Kidney (tissue), 14 donors: ENCODE results near the gene SLC50A1. TPM values are rescaled to one million over a fixed set of nuclear protein-coding genes. Genes with fewer than 3 reads are reported as not detected.

Source experiments
- DNase-seq, 5 donors: peaks; one replicate each; pipeline ENCODE4 v3.0.0-alpha.2; 2013 to 2020
- FAIRE-seq: peaks from 2 replicates; lab custom pipeline; 2012; peaks lifted over from hg19 to GRCh38; lab: Jason Lieb, UNC
- H3K27ac ChIP-seq, 2 donors: one replicate each; pipeline ENCODE4 v1.7.0; 2013; ENCODE audit warnings: low read depth in 2 of 2, low read length in 2 of 2, inconsistent platforms in 1 of 2
- H3K27me3 ChIP-seq: one replicate; pipeline ENCODE4 v1.7.1; 2013; ENCODE audit warnings: low read length, inconsistent platforms; ENCODE audit not compliant: control insufficient read depth, insufficient read depth
- H3K36me3 ChIP-seq, 3 donors: one replicate each; pipeline versions ENCODE4 v1.7.0 to v1.7.1; 2013; ENCODE audit warnings: low read length in 3 of 3, control low read depth in 1 of 3, inconsistent platforms in 1 of 3; ENCODE audit not compliant: insufficient read depth in 3 of 3, control insufficient read depth in 2 of 3
- H3K4me1 ChIP-seq, 3 donors: one replicate each; pipeline versions ENCODE4 v1.7.0 to v1.7.1; 2013; ENCODE audit warnings: low read length in 3 of 3, inconsistent platforms in 1 of 3, low read depth in 1 of 3; ENCODE audit not compliant: control insufficient read depth in 2 of 3, insufficient read depth in 2 of 3
- H3K4me3 ChIP-seq, 3 donors: one replicate each; pipeline versions ENCODE4 v1.7.0 to v1.8.1; 2013; ENCODE audit warnings: low read length in 3 of 3, control low read depth in 1 of 3, inconsistent platforms in 1 of 3
- H3K9ac ChIP-seq, 3 donors: one replicate each; pipeline versions ENCODE4 v1.7.0 to v1.7.1; 2013; ENCODE audit warnings: low read length in 3 of 3, control low read depth in 1 of 3, inconsistent platforms in 1 of 3
- H3K9me3 ChIP-seq, 3 donors: one replicate each; pipeline versions ENCODE4 v1.7.0 to v1.7.1; 2013; ENCODE audit warnings: low read length in 3 of 3, control low read depth in 1 of 3, inconsistent platforms in 1 of 3; ENCODE audit not compliant: control insufficient read depth in 2 of 3, insufficient read depth in 1 of 3
- intact Hi-C: fragments of 100-400 bp; cut with DNase I; formaldehyde crosslinking; loops from one replicate; pipeline ENCODE4 v1.11.1; 2022
- polyA plus RNA-seq: library from polyadenylated mRNA; stranded (reverse); fragments of 350-450 nt; fragmentation: Illumina TruSeq; extraction: RNeasy Lipid Tissue Mini Kit (QIAGEN cat#74804); gene quantifications from one replicate; pipeline ENCODE4 v1.2.3, GENCODE V29; 2014; ENCODE audit warnings: low read depth, low replicate concordance; ENCODE audit not compliant: insufficient read depth
- total RNA-seq: library from RNA; stranded (reverse); fragmentation: NEBNext Ultra II Directional; extraction: Animal tissue kit (Norgen Biotek cat#: 25700); gene quantifications from one replicate; pipeline ENCODE4 v1.2.1, GENCODE V29; 2021
- TF ChIP-seq, protein P1 (sequence below): IDR thresholded peaks from 3 replicates; pipeline ENCODE4 v1.5.1; 2012; ENCODE audit warnings: mild to moderate bottlenecking, moderate library complexity, borderline replicate concordance; ENCODE audit not compliant: insufficient read depth; ENCODE audit errors: extremely low read depth
- donor health status: control.
- donor health status: control.
- donor health status: control.
- donor health status: control.
- donor health status: control.
- donor health status: DM: yes; HTN: yes; CAD: no.
- donor health status: Normal renal cell carcinoma (clear cell type).

The SLC50A1 gene
- total and polyA plus RNA-seq, 2 donors from 2014 or later = 34.8 to 61.8 TPM

DNA sequence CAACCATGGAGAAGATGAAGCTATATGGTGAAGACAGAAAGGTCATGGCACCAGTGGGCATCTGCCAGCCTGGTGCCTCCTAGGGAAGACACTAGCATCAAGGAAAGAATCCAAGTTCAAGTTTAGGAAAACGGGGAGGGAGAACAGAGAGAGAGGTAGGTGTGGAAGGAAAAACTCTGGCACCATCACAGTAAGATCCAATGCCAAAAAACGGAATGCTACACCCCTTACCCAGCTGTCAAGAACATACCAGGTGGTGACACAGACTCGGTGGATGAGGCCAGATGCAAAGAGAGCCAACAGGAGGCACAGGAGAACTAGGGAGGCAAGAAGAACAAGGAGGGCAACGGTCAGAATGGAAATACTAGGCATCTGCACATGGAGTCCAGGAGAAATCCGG, 33.9 kb downstream of the SLC50A1 start:
- Histone ChIP-seq H3K27me3 (no peaks in the 10 kb centered on the region), H3K4me3 (no peak overlapping the region), H3K9me3 (no peaks in the 10 kb centered on the region), H3K36me3 (peaks cover 4 to 15% (median 10%) of the 10 kb centered on the region in 3 donors), H3K9ac (no peak overlapping the region), H3K27ac (no peak overlapping the region), H3K4me1 (peaks cover 0 to 17% (median 7%) of the 10 kb centered on the region in 3 donors)
- TF ChIP-seq, protein P1, sequence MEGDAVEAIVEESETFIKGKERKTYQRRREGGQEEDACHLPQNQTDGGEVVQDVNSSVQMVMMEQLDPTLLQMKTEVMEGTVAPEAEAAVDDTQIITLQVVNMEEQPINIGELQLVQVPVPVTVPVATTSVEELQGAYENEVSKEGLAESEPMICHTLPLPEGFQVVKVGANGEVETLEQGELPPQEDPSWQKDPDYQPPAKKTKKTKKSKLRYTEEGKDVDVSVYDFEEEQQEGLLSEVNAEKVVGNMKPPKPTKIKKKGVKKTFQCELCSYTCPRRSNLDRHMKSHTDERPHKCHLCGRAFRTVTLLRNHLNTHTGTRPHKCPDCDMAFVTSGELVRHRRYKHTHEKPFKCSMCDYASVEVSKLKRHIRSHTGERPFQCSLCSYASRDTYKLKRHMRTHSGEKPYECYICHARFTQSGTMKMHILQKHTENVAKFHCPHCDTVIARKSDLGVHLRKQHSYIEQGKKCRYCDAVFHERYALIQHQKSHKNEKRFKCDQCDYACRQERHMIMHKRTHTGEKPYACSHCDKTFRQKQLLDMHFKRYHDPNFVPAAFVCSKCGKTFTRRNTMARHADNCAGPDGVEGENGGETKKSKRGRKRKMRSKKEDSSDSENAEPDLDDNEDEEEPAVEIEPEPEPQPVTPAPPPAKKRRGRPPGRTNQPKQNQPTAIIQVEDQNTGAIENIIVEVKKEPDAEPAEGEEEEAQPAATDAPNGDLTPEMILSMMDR = no peak
- intact Hi-C loops = loop anchor here (5.0 kb wide), 1 partner anchor 77 kb away; no protein-coding TSS in a partner anchor
- peak in 1 of 5 donors; percentile 34 for DNase-seq
- FAIRE-seq = no peak

- peak in 1 of 5 donors; percentile 17 for DNase-seq
- no peaks in the 10 kb centered on the region for H3K27me3 ChIP-seq
- TF ChIP-seq, protein P1 = no peak
- no peak for FAIRE-seq
- no peak overlapping the region for H3K9ac ChIP-seq
- peaks cover 4 to 15% (median 10%) of the 10 kb centered on the region in 3 donors for H3K36me3 ChIP-seq
- H3K4me3 ChIP-seq = no peak overlapping the region
- peaks cover 0 to 19% (median 7%) of the 10 kb centered on the region in 3 donors for H3K4me1 ChIP-seq
- intact Hi-C loops = loop anchor here (10.0 kb wide), 1 partner anchor 55 kb away; no protein-coding TSS in a partner anchor
- H3K9me3 ChIP-seq = no peaks in the 10 kb centered on the region
- no peak overlapping the region for H3K27ac ChIP-seq
Observed at GRCh38 chr1:155170101-155170785, 34.6 kb downstream of the SLC50A1 start.

- Histone ChIP-seq H3K9me3 (no peaks in the 10 kb centered on the region), H3K9ac (no peak overlapping the region), H3K27ac (no peak overlapping the region), H3K4me1 (peaks cover 0 to 19% (median 7%) of the 10 kb centered on the region in 3 donors), H3K36me3 (peaks cover 4 to 15% (median 10%) of the 10 kb centered on the region in 3 donors), H3K4me3 (no peak overlapping the region), H3K27me3 (no peaks in the 10 kb centered on the region)
- intact Hi-C loops = loop anchor here (10.0 kb wide), 1 partner anchor 54 kb away; no protein-coding TSS in a partner anchor
- TF ChIP-seq, protein P1 = no peak
- peak in 1 of 5 donors; percentile 24 for DNase-seq
- FAIRE-seq = no peak
Observed at GRCh38 chr1:155170806-155171205, 35.2 kb downstream of the SLC50A1 start.
